Esophagus muscularis mucosa (tissue), 4 donors: ENCODE data around the gene SNRPF. TPM values are rescaled to one million over a fixed set of nuclear protein-coding genes. Genes with fewer than 3 reads are reported as not detected.
"Not testable (repeated sequence)": the region's sequence is repeated elsewhere in the genome, so short reads cannot be mapped to it uniquely, and the experiment has no call there.

Experiments used
- DNase-seq: peaks from one replicate; pipeline ENCODE4 v3.0.0-alpha.2; 2017; ENCODE audit errors: extremely low spot score
- H3K27ac ChIP-seq, 4 donors: fragments of 200-600 bp; sonication (generic); replicated peaks in 1 of 4; 1 replicate in 3 of 4; 2 replicates in 1 of 4; pipeline ENCODE4 v1.5.1; 2016 to 2019; ENCODE audit warnings: mild to moderate bottlenecking in 1 of 4
- H3K27me3 ChIP-seq, 4 donors: fragments of 200-600 bp; sonication (generic); one replicate each; pipeline versions ENCODE4 v1.5.1 to v1.6.0; 2016 to 2019
- H3K36me3 ChIP-seq, 4 donors: fragments of 200-600 bp; sonication (generic); one replicate each; pipeline ENCODE4 v1.5.1; 2016 to 2019
- H3K4me1 ChIP-seq, 4 donors: fragments of 200-600 bp; sonication (generic); one replicate each; pipeline ENCODE4 v1.5.1; 2016 to 2019
- H3K4me3 ChIP-seq, 4 donors: fragments of 200-600 bp; sonication (generic); 1 replicate in 2 of 4; 2 replicates in 2 of 4; pipeline ENCODE4 v1.5.1; 2016 to 2019; ENCODE audit warnings: mild to moderate bottlenecking in 4 of 4, moderate library complexity in 1 of 4
- H3K9me3 ChIP-seq, 4 donors: fragments of 200-600 bp; sonication (generic); 1 replicate in 3 of 4; 2 replicates in 1 of 4; pipeline ENCODE4 v1.5.1; 2016 to 2019
- EP300 ChIP-seq: sonication (generic); formaldehyde crosslinking; IDR thresholded peaks from one replicate; pipeline ENCODE4 v1.6.1; 2017; ENCODE audit warnings: antibody characterized with exemption
- POLR2A ChIP-seq: fragments of 450-650 bp; IDR thresholded peaks from one replicate; pipeline ENCODE4 v1.6.1; 2017; ENCODE audit warnings: antibody characterized with exemption, moderate library complexity, mild to moderate bottlenecking, low read depth
- POLR2AphosphoS5 ChIP-seq, 2 donors: sonication (generic); formaldehyde crosslinking; IDR thresholded peaks; one replicate each; pipeline ENCODE4 v1.6.1; 2017; ENCODE audit warnings: antibody characterized with exemption in 2 of 2
- WGBS: methylation state at CpG from one replicate; pipeline ENCODE4 v1.1.5; 2018; 5-methylcytosine and 5-hydroxymethylcytosine counted together
- intact Hi-C: fragments of 100-400 bp; cut with DNase I; formaldehyde crosslinking; loops from one replicate; pipeline ENCODE4 v1.15.1; 2023
- total RNA-seq, 4 donors: library from RNA; depleted of rRNA; stranded (reverse); fragments of >200 nt; gene quantifications; one replicate each; pipeline versions ENCODE4 v1.1.0 to v1.2.1, GENCODE V29; 2016
- TF ChIP-seq, protein P1 (sequence below), 3 experiments: fragments of 200-600 bp in 2 of 3; fragments of 450-650 bp in 1 of 3; sonication (generic) in 2 of 3; IDR thresholded peaks; one replicate each; pipeline ENCODE4 v1.5.1; 2017 to 2019; ENCODE audit warnings: antibody characterized with exemption in 3 of 3, mild to moderate bottlenecking in 2 of 3, moderate library complexity in 1 of 3

Gene SNRPF
- total RNA-seq, 4 donors from 2014 or later: 5.6 to 9.6 (median 6.4) TPM

DNA sequence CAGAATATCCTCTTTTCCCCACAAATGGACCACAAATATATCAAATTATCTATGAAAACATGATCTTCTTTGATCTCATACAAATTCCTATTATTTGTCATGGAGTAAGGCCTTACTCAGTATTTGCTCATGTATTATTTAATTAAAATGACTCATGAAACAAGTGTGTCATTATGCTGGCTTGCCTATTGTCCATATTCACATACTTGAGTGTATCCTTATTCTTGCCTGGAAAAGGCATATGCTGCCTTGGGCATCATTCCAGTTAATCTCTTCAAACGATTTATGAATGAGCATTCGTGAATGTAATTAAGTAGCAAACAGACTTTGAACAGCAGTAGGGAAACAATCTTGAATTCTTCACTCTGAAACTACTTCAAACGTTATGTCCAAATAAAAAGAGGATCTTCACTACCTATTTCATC, 22.6 kb upstream of the SNRPF start:
- intact Hi-C loops: no loop called here
- H3K27me3 ChIP-seq: no peaks in the 10 kb centered on the region
- no peaks in the 10 kb centered on the region for H3K9me3 ChIP-seq
- H3K4me1 ChIP-seq: peaks cover 0 to 14% (median 12%) of the 10 kb centered on the region in 4 donors
- TF ChIP-seq EP300 (no peak), POLR2A (no peak), POLR2AphosphoS5 (IDR thresholded peaks at IDR 0.05) (no peak)
- TF ChIP-seq, protein P1, sequence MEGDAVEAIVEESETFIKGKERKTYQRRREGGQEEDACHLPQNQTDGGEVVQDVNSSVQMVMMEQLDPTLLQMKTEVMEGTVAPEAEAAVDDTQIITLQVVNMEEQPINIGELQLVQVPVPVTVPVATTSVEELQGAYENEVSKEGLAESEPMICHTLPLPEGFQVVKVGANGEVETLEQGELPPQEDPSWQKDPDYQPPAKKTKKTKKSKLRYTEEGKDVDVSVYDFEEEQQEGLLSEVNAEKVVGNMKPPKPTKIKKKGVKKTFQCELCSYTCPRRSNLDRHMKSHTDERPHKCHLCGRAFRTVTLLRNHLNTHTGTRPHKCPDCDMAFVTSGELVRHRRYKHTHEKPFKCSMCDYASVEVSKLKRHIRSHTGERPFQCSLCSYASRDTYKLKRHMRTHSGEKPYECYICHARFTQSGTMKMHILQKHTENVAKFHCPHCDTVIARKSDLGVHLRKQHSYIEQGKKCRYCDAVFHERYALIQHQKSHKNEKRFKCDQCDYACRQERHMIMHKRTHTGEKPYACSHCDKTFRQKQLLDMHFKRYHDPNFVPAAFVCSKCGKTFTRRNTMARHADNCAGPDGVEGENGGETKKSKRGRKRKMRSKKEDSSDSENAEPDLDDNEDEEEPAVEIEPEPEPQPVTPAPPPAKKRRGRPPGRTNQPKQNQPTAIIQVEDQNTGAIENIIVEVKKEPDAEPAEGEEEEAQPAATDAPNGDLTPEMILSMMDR (IDR thresholded peaks at IDR 0.05): no peak
- H3K27ac ChIP-seq: no peak overlapping the region
- H3K36me3 ChIP-seq: no peaks in the 10 kb centered on the region
- no peak for DNase-seq
- WGBS: 10% methylated on average over 3 of the region's 3 CpGs
- no peak overlapping the region for H3K4me3 ChIP-seq

DNA sequence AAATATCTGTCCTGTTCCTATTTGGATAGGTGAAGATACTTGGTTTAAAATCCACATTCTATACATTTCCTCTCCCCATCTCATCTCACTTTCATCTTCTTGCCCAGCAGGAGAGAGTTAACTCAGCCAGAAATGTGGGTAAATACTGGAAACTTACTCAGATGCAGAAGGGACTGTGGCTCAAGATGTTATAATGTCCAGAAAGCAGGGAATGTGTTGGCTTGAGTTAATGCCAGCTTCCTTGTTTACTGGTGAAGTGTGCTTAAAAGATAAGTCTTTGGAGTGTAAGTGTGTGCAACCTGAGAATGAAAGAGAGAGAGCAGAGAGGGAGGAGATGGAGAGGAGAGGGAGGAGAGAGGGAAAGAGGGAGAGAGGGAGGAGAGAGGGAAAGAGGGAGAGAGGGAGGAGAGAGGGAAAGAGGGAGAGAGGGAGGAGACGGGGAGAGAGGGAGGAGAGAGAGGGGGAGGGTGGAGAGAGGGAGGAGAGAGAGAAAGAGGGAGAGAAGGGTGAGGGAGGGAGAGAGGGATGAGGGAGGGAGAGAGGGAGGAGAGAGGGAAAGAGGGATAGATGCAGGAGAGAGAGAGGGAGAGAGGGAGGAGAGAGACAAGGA, 22.0 kb upstream of the SNRPF start:
- no peak overlapping the region for H3K4me3 ChIP-seq

DNA sequence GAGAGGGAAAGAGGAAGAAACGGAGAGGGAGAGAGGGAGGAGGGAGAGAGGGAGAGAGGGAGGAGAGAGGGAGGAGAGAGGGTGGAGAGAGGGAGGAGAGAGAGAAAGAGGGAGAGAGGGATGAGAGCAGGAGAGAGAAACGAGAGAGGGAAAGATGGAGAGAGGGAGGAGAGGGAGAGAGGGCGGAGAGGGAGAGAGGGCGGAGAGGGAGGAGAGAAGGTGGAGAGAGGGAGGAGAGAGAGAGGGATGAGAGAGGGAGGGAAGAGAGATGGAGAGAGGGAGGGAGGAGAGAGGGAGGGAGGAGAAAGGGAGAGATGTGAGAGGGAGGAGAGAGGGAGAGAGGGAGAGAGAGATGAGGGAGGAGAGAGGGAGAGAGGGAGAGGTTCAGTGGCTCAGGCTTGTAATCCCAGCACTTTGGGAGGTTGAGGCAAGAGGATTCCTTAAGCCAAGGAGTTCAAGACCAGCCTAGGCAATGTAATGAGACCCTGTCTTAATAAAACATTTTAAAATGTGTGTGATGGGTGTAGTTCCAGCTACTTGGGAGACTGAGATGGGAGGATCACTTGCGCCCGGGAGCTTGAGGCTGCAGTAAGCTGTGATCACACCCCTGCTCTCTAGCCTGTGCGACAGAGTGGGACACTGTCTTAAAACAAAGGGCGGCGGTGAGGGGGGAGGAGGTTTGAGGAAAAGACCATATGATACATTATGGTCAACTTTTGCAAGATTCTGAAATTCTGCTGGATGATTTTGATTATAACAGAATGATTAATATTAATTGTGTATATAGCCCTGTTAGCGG, 21.3 kb upstream of the SNRPF start:
- H3K9me3 ChIP-seq: no peaks in the 10 kb centered on the region
- TF ChIP-seq, protein P1 (IDR thresholded peaks at IDR 0.05): no peak
- no peak for TF ChIP-seq EP300
- no peak for TF ChIP-seq POLR2A
- TF ChIP-seq POLR2AphosphoS5 (IDR thresholded peaks at IDR 0.05): no peak
- WGBS: 46% methylated on average over 10 of the region's 10 CpGs
- intact Hi-C loops: no loop called here
- H3K27ac ChIP-seq: peak overlapping the region in 1 of 4 donors; percentile 6
- peak overlapping the region in 2 of 4 donors; percentile 3 to 8 for H3K4me3 ChIP-seq
- no peak for DNase-seq
- peaks cover 0 to 14% (median 12%) of the 10 kb centered on the region in 4 donors for H3K4me1 ChIP-seq
- H3K27me3 ChIP-seq: no peaks in the 10 kb centered on the region
- H3K36me3 ChIP-seq: no peaks in the 10 kb centered on the region

More for the DNA sequence above, 22.0 kb upstream of the SNRPF start:
- no peaks in the 10 kb centered on the region for H3K27me3 ChIP-seq
- H3K4me1 ChIP-seq: peaks cover 0 to 14% (median 12%) of the 10 kb centered on the region in 4 donors
- no peaks in the 10 kb centered on the region for H3K36me3 ChIP-seq
- no peak for TF ChIP-seq POLR2AphosphoS5 (IDR thresholded peaks at IDR 0.05)
- 0% methylated on average over 1 of the region's 1 CpG for WGBS
- intact Hi-C loops: no loop called here
- H3K27ac ChIP-seq: no peak overlapping the region
- DNase-seq: no peak
- no peaks in the 10 kb centered on the region for H3K9me3 ChIP-seq

- TF ChIP-seq POLR2AphosphoS5 (IDR thresholded peaks at IDR 0.05) (no peak), POLR2A (no peak), EP300 (no peak)
- TF ChIP-seq, protein P1 (IDR thresholded peaks at IDR 0.05): no peak
- Histone ChIP-seq H3K36me3 (no peaks in the 10 kb centered on the region), H3K27me3 (no peaks in the 10 kb centered on the region), H3K4me3 (peak overlapping the region in 3 of 4 donors; percentile 3 to 8 (median 4)), H3K9me3 (no peaks in the 10 kb centered on the region), H3K4me1 (peaks cover 0 to 14% (median 12%) of the 10 kb centered on the region in 4 donors), H3K27ac (peak overlapping the region in 1 of 4 donors; percentile 6)
- no peak for DNase-seq
- intact Hi-C loops: no loop called here
- 13% methylated on average over 11 of the region's 11 CpGs for WGBS
Measured at GRCh38 chr12:95838125-95838524, 20.6 kb upstream of the SNRPF start.

DNA sequence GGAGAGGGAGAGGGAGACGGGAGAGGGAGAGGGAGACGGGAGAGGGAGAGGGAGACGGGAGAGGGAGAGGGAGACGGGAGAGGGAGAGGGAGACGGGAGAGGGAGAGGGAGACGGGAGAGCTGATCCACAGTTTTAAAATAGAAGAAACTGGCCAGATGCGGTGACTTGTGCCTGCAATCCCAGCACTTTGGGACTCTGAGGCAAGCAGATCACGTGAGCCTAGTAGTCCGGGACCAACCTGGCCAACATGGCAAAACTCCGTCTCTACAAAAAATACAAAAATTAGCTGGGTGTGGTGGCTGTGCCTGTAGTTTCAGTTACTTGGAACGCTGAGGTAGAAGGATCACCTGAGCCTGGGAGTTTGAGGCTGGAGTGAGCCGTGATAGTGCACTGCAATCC, 16.3 kb upstream of the SNRPF start:
- WGBS: 100% methylated on average over 2 of the region's 12 CpGs
- intact Hi-C loops: not testable (repeated sequence)

More for the DNA sequence above, 16.3 kb upstream of the SNRPF start:
- H3K4me1 ChIP-seq: peaks cover 0 to 10% (median 8%) of the 10 kb centered on the region in 4 donors
- not testable (repeated sequence) for DNase-seq, H3K36me3 ChIP-seq, H3K9me3 ChIP-seq, H3K27me3 ChIP-seq, H3K4me3 ChIP-seq, H3K27ac ChIP-seq
